ENCODE data around the gene TBC1D12.

DNA sequence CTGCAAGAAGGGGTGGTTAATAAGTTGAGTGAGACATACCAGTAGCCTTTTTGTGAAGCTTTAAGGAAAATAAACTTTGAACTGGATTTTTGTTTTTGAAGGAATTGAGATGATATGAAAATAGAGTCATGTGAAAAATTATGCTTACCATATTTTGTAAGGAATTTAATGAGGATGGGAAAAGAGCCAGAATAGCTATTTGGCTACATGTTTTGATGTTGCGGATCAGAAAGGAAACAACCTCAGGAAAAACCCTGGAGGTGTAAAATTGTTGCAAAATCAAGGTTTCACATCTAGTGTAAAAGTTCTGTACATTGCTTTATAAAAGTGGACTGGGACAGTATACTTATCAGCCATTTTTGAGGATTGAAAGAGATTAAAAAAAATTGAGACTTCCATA, 15.0 kb downstream of the TBC1D12 start:
- TF ChIP-seq, protein P1, sequence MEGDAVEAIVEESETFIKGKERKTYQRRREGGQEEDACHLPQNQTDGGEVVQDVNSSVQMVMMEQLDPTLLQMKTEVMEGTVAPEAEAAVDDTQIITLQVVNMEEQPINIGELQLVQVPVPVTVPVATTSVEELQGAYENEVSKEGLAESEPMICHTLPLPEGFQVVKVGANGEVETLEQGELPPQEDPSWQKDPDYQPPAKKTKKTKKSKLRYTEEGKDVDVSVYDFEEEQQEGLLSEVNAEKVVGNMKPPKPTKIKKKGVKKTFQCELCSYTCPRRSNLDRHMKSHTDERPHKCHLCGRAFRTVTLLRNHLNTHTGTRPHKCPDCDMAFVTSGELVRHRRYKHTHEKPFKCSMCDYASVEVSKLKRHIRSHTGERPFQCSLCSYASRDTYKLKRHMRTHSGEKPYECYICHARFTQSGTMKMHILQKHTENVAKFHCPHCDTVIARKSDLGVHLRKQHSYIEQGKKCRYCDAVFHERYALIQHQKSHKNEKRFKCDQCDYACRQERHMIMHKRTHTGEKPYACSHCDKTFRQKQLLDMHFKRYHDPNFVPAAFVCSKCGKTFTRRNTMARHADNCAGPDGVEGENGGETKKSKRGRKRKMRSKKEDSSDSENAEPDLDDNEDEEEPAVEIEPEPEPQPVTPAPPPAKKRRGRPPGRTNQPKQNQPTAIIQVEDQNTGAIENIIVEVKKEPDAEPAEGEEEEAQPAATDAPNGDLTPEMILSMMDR (IDR thresholded peaks at IDR 0.05) = no peak
- TF ChIP-seq POLR2A (IDR thresholded peaks at IDR 0.05) = no peak
